GM18520 (cell line): Measurements from ENCODE around the gene SEL1L2.
"Not testable (repeated sequence)": the region's sequence is repeated elsewhere in the genome, so short reads cannot be mapped to it uniquely, and the experiment has no call there.

ENCODE experiments used
- ATAC-seq: cut with Tn5 transposase; IDR thresholded peaks from one replicate; pipeline ENCODE4 v1.9.1; 2021; ENCODE audit not compliant: unreplicated experiment

Gene SEL1L2, protein sequence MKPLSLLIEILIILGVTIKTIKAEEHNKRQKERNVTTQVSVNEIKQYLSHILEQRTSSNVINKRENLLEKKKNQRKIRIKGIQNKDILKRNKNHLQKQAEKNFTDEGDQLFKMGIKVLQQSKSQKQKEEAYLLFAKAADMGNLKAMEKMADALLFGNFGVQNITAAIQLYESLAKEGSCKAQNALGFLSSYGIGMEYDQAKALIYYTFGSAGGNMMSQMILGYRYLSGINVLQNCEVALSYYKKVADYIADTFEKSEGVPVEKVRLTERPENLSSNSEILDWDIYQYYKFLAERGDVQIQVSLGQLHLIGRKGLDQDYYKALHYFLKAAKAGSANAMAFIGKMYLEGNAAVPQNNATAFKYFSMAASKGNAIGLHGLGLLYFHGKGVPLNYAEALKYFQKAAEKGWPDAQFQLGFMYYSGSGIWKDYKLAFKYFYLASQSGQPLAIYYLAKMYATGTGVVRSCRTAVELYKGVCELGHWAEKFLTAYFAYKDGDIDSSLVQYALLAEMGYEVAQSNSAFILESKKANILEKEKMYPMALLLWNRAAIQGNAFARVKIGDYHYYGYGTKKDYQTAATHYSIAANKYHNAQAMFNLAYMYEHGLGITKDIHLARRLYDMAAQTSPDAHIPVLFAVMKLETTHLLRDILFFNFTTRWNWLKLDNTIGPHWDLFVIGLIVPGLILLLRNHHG

GRCh38 chr20:13990465-13990864, at the start of gene SEL1L2:
SEL1L2 (minus strand) TSS chr20:13990614; CDS start chr20:13990534, 80 bp downstream.
- no peak for ATAC-seq

GRCh38 chr20:14036567-14036966, 46.2 kb upstream of the SEL1L2 start:
- ATAC-seq: no peak

GRCh38 chr20:14033310-14033709, 42.9 kb upstream of the SEL1L2 start:
- ATAC-seq: no peak

- ATAC-seq: no peak
These were observed 40.6 kb upstream of the SEL1L2 start for GRCh38 chr20:14030991-14031390.

- ATAC-seq: no peak
These were observed 22.3 kb upstream of the SEL1L2 start for GRCh38 chr20:14012671-14013070.

- ATAC-seq: no peak
These were observed 18.8 kb upstream of the SEL1L2 start for GRCh38 chr20:14009208-14009607.

GRCh38 chr20:14005996-14006395, 15.6 kb upstream of the SEL1L2 start:
- no peak for ATAC-seq

DNA sequence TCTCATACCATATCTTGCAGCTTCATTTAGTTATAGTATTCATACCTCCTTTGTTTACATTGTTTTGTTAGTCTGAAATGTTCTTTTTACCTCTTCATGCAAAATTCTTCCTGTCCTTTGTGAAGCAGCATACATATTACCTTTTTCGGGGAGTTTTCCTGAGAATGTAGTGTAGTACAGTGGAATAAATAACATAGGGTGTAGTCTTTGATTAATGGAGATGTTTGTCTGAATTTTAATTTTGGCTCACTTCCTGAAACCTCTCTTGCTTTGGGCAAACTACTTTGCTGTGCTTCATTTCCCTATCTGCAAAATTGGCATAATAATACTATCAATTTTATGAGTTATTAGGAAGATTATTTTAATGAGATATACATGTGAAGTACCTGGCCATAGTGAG, 10.5 kb upstream of the SEL1L2 start:
- no peak for ATAC-seq

DNA sequence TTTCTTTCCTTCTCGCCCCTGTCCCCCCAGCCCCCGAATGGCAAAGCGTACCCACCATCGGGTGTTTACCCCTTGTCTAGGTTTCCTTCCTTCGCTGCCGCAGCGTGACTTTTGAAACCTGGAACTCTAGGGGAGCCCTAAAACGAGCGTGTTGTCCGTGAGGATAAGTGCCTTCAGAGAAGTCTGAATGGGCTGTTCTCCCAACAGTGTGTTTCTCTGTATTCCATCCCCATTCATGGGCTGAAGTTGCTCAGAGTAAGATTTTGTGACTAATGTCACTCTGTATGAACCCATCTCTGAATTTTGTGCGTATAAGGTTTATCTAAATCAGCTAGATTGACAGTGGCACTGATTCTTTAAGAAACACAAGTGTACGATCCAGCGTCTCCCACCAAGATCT, 5.9 kb upstream of the SEL1L2 start:
- no peak for ATAC-seq

GRCh38 chr20:13995841-13996240, 5.4 kb upstream of the SEL1L2 start:
- ATAC-seq: no peak

GRCh38 chr20:13995086-13995665, 4.8 kb upstream of the SEL1L2 start, which contains the start of gene MACROD2:
MACROD2 (plus strand) TSS chr20:13995516.
- no peak for ATAC-seq

- ATAC-seq: not testable (repeated sequence)
These were observed 1.5 kb upstream of the SEL1L2 start for GRCh38 chr20:13991955-13992354.

GRCh38 chr20:13991311-13991710, 897 bp upstream of the SEL1L2 start:
- no peak for ATAC-seq

DNA sequence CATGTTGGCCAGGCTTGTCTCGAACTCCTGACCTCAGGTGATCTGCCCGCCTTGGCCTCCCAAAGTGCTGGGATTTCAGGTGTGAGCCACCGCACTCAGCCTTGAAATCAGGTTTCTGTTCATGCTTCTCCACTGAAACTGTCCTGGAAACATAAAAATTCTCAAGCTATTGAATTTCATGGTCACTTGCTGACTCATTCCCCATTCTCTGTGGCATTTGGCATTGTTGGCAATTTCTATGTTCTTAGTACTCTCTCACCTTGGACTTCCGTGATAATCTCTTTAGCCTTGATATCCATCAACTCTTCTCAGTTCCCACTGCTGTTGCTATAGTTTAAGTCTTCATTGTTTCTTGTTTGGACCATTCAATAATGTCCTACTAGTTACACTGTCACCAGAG, 6.2 kb downstream of the SEL1L2 start:
- ATAC-seq: no peak

GRCh38 chr20:13960525-13960924, 29.9 kb downstream of the SEL1L2 start:
- no peak for ATAC-seq

DNA sequence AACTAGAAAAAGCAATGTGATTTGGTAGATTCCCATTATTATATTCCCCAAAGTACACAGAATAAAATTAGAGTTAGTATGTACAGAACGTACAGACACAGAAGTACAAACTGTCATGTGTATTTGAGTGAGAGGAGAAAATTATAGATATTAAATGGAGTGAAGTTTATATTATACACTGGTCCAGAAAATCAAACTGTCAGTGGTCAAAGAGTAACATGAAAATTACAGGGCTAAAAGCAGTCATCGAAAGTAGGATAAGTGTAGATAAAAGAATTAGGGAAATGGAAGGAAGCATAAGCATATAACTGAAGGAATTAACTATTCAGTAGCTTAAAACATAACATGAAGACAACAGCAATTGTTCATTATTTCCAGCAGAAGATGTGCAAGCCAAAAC, 30.3 kb downstream of the SEL1L2 start:
- no peak for ATAC-seq

- ATAC-seq: no peak
These were observed 37.2 kb downstream of the SEL1L2 start for GRCh38 chr20:13953227-13953626.

- ATAC-seq: no peak
These were observed 42.7 kb downstream of the SEL1L2 start for GRCh38 chr20:13947719-13948118.

DNA sequence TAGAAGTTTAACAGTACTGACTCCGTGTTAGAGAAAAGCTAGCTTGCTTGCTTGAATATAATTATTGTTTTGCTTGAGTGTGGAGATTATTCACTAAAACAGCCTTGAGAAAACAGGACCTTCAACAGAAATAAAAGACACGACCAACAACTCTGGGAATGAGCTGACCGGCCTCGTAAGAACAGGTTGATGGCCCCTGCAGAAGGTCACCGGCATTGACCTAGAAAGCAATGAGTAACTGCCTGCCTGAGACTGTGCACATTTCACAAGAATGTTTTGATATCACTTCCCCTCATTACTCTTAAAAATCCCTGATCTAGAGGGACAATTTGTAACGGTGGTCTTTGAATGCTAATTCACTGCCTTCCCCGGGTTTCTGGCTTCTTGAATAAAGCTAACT, 49.4 kb downstream of the SEL1L2 start:
- ATAC-seq: no peak

GRCh38 chr20:13936781-13937576, 53.4 kb downstream of the SEL1L2 start:
- no peak for ATAC-seq
